HG03469 (cell line): ENCODE results near the gene SECISBP2L.
A peak's percentile ranks its signal among the peaks of the same experiment; 100 is the strongest.
"Not testable (repeated sequence)": the region's sequence is repeated elsewhere in the genome, so short reads cannot be mapped to it uniquely, and the experiment has no call there.

Source experiments
- ATAC-seq: cut with Tn5 transposase; IDR thresholded peaks from one replicate; pipeline ENCODE4 v1.9.1; 2021; ENCODE audit warnings: mild to moderate bottlenecking, moderate library complexity, moderate number of reproducible peaks; ENCODE audit not compliant: unreplicated experiment

The SECISBP2L gene

DNA sequence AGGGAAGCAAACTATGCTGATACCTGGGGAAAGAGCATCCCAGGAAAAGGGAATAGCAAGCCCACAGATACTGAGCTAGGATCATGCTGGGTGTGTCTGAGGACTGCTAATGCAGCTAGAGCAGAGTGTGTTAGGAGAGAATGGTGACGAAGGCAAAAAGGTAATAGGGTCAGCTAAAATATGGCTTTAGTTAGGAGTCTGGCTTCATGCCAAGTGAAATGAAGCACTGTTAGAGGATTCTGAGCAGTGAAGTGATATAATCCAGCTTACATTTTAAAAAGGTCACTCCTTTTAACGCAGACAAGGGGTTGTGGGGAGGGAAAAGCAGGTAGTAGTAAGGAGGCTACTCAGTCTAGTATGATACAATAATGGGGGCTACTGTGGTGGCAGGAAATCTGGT lies 30.4 kb downstream of the SECISBP2L start:
- no peak for ATAC-seq

DNA sequence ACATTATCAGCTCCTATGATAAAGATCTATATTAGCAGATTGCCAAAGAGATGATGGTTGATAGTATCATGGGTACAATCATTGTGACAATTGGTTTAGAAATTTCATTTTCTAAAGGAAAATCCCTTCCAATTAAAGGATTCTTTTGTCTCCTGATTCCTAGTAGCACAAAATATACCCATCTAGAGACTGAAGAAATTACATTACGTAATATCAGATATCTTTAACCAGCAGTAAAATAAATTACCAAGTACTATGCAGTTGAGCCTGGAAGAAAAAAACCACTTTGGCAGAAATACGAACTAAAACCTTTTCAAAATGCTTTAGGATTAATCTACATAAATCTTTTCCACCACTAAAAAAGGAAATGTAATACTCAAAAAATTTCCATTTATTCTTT lies 46.9 kb downstream of the SECISBP2L start:
- no peak for ATAC-seq

DNA sequence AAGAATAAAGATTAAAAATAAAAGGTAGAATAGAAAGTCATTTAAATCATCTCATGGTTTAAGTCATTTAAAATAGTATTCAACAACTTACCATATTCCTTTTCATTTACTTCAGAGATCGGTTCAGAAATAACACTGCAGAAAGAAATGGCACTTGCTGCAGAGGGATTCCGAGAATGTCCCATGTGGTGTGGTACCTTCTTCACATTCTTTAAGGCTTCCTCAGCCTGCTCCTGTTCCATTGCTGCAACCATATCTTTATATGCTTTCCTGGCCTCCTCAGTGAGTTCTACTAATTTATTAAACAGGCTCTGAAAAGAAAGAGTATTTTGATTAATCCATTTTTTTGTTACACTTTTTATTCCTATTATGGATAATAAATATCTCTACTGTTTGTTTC lies 50.0 kb downstream of the SECISBP2L start:
- no peak for ATAC-seq

DNA sequence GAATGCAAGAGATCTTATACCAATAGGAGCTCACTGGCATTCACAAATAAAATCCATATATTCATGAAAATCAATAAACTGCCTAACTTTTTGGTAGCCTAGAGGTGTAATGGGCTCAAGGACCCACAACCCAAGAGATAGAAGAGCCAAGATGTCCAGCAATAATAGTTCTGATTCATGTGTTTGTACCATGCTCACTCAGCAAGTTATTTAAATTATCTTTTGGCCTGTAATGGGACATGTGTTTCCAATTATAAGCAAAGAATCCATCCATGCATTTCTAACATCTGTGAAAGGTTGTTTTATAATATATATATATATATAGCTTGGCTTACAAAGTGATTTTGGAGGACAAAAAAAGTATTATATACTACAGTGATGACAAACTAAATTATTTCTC lies 52.9 kb downstream of the SECISBP2L start:
- no peak for ATAC-seq

DNA sequence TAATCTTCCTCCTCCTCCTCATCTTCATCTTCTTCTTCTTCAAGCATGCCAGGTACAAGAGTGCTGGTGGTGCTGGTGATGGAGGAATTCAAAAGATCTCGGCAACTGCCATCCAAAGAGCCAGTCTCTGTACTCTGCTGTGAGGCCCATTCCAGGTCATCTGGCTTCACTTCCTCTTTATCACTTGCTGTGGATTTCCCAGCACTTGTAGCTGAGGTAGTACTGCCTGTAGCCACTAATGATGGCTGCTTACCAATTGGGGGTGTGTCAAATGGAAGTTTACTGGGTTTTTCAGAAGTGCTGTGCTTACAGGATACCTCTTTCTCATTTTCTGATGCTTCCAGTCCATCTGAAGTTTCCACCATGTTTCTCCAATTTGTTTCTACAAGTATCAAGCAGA lies 53.7 kb downstream of the SECISBP2L start:
- peak; percentile 92 for ATAC-seq

DNA sequence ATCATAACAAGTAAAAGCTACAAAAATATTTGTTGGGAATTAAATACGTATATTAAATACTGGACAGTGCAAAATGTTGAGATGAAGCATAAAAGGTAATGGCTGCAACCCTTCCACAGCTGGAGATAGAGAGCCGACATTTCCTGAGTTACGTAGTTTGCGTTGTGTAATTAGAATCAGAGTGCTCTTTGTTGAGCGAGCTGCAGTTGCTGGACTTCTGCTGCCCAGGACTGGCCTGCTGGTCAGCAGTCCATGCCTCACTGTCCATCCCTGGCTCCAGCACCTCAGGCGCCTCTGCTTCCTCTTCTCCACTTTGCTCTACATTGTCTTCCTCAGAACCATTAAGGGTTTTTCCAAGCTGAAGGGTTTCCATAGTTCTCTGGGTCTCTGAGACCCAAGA lies 54.1 kb downstream of the SECISBP2L start:
- ATAC-seq, result no peak

DNA sequence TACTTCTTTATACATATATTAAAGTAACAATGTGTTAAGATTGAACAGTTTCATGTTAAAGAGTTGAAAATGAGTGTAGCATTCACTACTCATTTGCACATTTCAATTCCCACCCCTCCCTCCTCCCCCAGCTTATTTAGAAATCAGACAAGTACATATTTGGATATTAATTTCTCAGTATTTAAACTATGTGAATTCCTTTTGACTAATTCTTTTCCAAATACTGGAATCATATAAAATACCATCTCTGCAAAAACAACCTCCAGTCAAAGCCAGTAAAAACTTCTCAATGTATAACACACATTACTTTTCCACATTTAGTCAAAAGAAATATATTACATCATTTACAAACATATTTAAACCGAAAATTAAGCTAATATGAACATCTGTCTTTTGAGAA lies 57.1 kb downstream of the SECISBP2L start:
- no peak for ATAC-seq

DNA sequence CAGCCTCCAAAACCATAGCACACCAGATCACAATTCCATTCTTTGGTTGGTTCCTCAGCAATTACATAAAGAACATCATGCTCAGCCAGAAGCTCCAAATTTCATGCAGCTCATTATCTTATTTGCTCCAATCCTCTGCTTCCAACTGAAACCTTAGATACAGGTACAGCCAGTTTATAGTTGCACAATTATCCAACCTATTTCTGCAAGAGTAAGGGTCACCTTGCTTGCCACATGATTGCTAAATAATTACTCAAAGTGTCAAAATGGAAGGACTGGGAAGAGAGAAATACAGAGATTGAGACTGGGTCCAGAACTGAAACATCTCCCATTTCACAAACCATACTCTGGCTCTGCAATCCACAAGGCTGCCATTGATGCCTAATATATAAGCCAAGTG lies 59.1 kb downstream of the SECISBP2L start:
- no peak for ATAC-seq

DNA sequence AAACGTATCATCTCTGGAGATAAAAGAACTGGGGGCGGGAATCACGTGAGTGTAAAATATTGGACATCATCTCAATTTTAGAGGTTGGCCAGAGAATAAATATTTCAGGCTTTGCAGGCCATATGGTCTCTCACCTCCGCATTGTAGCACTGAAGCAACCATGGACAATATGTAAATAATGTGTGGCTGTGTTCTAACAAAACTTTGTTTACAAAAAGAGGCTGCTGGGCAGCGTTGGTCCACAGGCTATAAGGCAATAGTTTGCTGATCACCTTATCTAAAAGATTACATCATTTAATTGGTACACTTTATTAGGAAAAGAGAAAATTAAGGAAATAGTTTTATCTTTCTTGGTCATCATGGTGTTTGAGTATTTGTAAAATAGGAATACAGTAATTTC lies 60.0 kb downstream of the SECISBP2L start:
- ATAC-seq, result no peak

DNA sequence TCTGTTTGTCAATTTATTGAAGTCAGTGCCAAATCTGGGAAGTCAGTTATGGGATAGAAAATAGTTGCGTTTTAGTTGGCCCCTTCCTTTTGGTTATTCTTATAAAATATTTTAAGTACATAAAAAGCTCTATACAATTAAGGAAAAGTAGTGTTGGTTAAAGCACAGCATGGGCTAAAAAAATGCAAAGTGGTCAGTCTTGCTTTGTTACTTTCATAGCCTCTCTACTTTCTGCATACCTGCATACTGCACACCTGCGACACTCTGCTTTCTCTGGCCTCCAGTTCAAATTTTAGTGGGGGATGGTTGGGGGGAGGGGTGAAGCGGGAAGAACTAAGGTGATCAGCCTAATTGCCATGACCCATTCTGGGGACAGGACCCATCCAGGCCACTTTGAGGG lies 60.7 kb downstream of the SECISBP2L start:
- no peak for ATAC-seq

DNA sequence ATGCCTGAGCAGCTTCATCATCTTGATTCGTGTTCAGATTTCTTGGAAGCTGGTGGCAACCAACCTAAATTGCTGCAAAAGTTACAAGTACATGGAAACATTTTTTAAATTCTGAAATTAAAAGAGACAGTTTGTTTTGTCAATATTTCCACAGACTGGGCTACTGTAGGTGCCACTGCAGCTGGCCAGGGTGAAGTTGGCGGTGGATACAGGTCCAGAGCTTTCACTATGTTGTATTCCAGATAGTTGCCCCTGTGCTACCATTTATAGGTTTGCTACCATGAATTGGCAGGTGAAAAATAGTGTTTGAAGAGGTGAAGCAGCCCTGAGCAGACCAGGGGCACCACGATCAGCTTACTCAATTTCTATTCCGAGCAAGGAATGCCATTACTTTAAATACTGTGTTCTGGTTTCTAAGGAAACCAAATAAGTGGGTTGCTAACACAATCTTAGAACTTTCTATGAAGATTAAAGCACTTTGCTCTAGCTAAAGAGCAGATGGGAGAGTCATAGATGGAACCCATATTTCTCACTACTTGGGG lies 61.4 kb downstream of the SECISBP2L start:
- no peak for ATAC-seq

DNA sequence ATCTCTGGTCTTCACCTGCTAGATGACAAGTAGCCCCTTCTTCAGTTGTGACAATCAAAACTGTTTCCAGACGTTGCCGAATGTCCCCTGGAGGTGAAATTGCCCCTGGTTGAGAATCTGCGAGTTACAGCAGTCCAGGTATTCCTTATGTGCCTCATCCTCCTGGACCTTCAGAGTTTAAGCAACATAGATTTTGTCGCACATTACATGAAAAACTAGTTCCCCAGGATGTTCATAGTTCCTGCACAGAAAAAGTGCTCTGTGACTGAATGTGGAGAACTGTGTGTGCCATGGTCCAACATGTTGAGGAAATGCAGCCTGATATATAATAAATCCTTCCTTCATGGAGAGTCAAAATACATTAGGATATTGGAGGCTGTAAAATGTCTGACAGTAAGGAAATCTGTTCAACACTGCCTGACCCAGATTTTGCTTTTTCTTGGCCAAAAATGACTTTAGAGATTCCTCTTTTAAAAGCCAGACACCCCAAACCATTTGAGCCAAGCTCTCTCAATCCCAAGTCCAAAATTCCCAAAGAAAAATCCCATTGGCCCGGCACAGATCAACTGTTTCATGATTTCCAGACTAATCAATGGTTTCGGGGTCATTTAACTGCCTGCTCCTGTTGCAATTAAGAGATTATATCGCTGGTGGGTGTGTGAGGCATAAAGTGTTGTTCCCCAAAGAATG lies 62.1 kb downstream of the SECISBP2L start:
- no peak for ATAC-seq

DNA sequence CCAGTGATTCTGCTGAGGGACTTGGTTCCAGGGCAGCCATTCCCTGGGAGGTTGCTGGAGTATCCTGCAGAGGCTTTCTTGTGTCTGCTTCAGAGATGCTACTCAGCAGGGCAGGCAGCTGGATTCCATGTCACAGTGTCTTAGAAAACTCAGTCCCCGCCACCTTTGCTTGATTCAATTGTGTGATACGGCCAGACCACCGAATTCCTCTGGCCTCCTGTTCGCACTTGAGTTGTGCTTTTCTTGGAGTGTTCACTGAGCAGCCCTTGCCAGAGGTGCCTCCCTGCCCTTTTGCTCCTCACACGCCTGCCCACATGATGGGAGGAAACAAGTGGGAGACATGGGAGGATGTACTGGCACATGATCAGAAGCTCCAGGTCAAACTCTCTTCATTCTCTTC lies 62.9 kb downstream of the SECISBP2L start:
- no peak for ATAC-seq

DNA sequence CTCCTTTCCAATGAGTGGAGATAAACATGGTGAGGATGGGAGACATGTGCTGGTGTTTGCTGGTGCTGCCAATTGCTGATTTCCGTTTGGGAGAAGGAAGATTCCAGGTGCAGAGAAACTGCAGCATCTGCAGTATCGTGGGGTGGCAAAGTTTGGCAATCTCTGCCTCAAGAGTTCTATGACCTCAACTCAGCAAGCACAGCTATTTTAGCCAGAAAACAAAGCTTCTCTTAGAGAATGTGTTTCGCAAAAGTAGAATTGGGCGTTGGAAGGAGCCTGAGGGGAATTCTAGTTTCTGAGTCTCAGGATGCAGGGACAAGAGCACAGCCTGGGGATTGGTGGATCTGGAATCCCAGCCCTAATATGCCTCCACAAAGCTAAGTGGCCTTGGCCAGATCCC lies 64.3 kb downstream of the SECISBP2L start:
- no peak for ATAC-seq

DNA sequence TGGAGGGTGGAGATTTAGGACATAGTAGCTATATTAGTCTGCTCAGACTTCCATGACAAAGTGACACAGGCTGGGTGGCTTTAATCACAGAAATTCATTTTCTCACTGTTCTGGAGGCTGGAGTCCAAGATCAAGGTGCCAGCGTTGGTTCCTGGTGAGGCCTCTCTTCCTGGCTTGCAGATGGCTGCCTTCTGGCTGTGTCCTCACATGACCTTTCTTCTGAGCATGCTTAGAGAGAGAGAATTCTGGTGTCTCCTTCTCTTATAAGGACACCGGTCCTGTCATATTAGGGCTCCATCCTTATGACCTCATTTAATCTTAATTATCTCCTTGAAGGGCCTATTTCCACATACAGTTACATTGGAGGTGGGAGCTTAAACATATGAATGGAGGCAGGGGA lies 67.6 kb downstream of the SECISBP2L start:
- ATAC-seq, result no peak

DNA sequence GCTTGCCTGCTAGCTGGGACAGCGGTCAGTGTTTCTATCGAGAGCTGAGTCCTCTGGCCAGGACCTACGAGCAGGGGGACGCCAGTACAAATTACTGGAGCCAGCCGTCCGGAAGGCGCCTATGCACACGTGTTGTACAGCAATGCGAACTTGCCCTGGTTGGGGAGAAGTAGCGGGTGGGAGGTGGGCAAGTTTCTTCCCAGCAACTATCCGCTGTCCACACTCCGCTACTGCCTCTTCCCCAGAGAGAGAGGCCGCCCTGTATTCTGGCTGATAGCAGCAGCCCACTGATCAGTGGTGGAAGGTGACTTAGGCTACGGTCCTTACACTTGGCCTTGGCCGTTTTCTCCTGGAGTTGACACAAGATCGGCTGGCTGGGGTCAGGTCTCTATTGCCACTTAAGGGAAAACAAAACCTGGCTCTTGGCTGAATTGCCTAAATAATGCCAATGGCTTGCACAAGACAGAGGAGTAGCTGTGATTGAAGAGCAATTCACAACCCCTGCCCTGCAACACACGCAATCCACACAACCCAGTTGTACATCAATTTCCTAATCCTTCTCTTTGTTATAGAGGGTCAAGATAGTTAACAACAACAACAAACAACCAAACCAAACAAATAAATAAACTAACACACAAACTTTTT lies 69.7 kb downstream of the SECISBP2L start:
- ATAC-seq, result no peak

DNA sequence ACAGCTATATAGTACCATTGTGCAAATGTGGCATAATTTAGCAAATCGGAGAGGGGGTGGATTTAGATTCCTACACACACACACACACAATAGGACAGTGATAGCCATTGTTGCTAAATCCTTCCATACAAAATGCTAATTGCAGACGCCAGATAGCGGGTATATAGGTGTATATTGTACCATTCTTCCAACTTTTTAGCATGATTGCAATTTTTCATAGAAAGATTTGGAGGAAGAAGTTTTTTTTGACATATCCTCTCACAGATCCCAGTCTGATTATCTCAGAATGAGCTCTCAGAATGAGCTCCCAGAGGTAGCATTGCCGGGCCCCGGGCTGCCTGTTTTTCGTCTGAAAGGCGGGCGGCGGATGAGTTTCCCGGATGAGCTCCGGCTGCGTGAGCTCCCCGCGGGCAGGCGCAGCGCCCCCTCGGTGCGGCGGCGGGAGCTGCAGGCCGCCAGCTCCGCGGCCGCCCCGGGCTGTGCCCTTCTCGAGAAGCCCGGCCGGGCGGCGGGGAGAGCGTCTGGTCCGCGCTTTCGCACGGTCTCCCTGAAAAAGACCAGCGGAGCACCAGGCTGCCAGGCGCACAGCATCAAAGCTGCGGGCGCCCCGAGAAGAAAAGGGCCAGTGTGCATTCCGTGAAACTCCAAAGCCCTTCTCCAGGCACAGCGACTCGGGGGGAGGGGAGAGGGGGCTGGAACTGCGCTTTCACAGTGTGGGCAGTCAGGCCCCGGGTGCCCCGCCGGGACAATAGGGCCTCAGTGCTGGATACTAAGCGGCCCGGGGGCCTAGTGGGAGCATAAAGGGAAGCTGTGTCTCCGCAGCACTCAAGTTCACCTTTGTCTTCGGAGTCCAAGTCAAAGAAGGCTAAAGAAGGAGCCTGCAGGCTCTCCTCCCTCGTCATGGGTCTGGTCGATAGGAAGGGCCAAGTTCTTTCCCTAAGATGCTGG lies 70.5 kb downstream of the SECISBP2L start:
- ATAC-seq, result peak; percentile 84

DNA sequence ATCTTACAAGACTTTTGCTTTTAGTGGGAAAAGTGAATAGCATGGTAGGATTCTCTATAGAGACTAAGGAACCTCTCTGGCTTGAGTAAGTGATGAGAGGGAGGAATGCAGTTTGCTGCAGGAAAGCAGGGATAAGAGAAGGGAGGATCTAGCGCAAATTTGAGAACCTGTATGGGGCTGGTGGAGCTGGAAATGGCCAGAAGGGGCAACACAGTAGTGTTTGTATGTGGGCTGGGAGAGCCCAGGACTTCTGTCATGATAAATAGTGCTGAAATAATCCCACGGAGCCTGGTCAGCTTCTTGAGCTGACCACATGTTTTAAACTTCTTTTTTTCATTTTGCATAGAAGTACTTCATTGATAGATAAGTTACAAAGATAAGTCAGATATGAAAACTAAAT lies 71.4 kb downstream of the SECISBP2L start:
- no peak for ATAC-seq

DNA sequence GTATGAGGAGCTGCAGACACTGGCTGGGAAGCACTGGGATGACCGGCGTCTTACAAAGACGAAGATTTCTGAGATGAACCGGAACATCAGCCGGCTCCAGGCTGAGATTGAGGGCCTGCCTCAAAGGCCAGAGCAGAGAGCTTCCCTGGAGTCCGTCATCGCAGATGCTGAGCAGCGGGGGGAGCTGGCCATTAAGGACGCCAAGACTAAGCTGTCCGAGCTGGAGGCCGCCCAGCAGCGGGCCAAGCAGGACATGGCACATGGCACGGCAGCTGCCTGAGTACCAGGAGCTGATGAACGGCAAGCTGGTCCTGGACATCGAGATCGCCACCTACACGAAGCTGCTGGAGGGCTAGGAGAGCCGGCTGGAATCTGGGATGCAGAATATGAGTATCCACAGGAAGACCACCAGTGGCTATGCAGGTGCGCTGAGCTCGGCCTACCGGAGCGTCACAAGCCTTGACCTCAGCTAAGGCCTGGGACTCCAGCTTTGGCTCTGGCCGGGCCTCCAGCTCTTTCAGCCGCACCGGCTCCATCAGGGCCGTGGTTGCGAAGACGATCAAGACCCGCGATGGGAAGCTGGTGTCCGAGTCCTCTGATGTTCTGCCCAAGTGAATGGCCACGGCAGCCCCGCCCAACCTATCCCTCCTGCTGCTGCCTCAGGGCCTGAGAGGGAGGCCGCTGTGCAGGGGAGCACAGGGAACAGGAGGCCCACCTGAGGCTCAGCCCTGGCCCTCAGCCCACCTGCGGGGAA lies 73.3 kb downstream of the SECISBP2L start:
- ATAC-seq, result no peak

DNA sequence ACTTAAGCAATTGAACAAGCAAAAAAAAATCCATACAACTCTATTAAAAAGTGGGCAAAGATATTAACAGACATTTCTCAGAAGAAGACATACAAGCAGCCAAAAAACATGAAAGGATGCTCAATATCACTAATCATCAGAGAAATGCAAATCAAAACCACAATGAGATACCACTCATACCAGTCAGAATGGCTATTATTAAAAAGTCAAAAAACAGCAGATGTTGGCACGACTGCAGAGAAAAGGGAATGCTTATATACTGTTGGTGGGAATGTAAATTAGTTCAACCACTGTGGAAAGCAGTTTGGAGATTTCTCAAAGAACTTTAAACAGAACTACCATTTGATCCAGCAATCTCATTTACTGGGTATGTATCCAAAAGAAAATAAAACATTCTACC lies 75.3 kb downstream of the SECISBP2L start:
- not testable (repeated sequence) for ATAC-seq

DNA sequence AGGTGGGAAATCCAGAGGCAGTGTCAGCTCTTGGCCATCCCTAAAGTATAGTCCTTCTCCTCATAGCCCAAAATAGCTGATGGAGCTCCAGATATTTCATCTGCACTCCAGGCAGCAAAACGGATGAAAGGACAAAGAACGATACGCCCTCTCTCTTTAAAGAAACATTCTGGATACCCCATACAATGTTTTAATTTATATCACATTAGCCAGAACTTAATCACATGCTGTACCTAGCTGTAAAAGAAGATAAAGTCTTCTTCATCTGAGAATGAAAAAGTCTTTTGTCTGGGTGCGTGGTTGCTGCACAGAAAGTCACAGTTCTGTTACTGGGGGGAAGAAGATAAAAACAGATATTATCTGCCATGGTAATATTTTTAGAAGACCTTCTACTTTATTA lies 78.2 kb downstream of the SECISBP2L start:
- no peak for ATAC-seq
